Activated T-helper 17 cell treated with anti-CD3 and anti-CD28 coated beads, Interleukin-2, amount 50 U/mL, for 72 hours (primary cell): ENCODE results near the gene ACSF3. TPM values are rescaled to one million over a fixed set of nuclear protein-coding genes. Genes with fewer than 3 reads are reported as not detected.
"Not testable (repeated sequence)": the region's sequence is repeated elsewhere in the genome, so short reads cannot be mapped to it uniquely, and the experiment has no call there.

Source experiments
- ATAC-seq: fragments of 150-1000 bp; cut with Tn5 transposase; replicated peaks from 2 replicates; pipeline ENCODE4 v1.10.0; 2021; ENCODE audit warnings: mild to moderate bottlenecking, moderate library complexity
- H3K27ac Mint-ChIP-seq: one replicate; pipeline ENCODE4 v1.8.0; 2022; ENCODE audit warnings: mixed read lengths
- H3K27me3 Mint-ChIP-seq: one replicate; pipeline ENCODE4 v1.8.0; 2022; ENCODE audit warnings: mixed read lengths
- H3K36me3 Mint-ChIP-seq: one replicate; pipeline ENCODE4 v1.8.0; 2022; ENCODE audit warnings: low read depth, mild to moderate bottlenecking, mixed read lengths
- H3K4me1 Mint-ChIP-seq: one replicate; pipeline ENCODE4 v1.8.0; 2022; ENCODE audit warnings: mixed read lengths
- H3K4me3 Mint-ChIP-seq: one replicate; pipeline ENCODE4 v1.8.0; 2022; ENCODE audit warnings: mild to moderate bottlenecking, mixed read lengths
- H3K9me3 Mint-ChIP-seq: one replicate; pipeline ENCODE4 v1.8.0; 2022; ENCODE audit warnings: mixed read lengths
- total RNA-seq, 2 donors: library from RNA; stranded (reverse); gene quantifications; one replicate each; pipeline ENCODE4 v1.2.3, GENCODE V29; 2022

The ACSF3 gene
- total RNA-seq, 2 donors from 2014 or later, result 35.4 to 47.9 TPM

- H3K36me3 Mint-ChIP-seq, result no peaks in the 10 kb centered on the region
- no peak overlapping the region for H3K4me3 Mint-ChIP-seq
- no peaks in the 10 kb centered on the region for H3K9me3 Mint-ChIP-seq
- H3K27me3 Mint-ChIP-seq, result no peaks in the 10 kb centered on the region
- H3K27ac Mint-ChIP-seq, result no peak overlapping the region
- ATAC-seq, result no peak
- H3K4me1 Mint-ChIP-seq, result no peaks in the 10 kb centered on the region
Observed at GRCh38 chr16:89062389-89063345, 31.0 kb upstream of the ACSF3 start.

GRCh38 chr16:89063768-89064320, 29.8 kb upstream of the ACSF3 start:
- H3K9me3 Mint-ChIP-seq, result no peaks in the 10 kb centered on the region
- H3K4me3 Mint-ChIP-seq, result no peak overlapping the region
- no peak for ATAC-seq
- H3K27ac Mint-ChIP-seq, result no peak overlapping the region
- no peaks in the 10 kb centered on the region for H3K36me3 Mint-ChIP-seq
- H3K27me3 Mint-ChIP-seq, result no peaks in the 10 kb centered on the region
- no peaks in the 10 kb centered on the region for H3K4me1 Mint-ChIP-seq

- no peak for ATAC-seq
- Mint-ChIP-seq H3K27ac (no peak overlapping the region), H3K36me3 (no peaks in the 10 kb centered on the region), H3K4me3 (no peak overlapping the region), H3K9me3 (no peaks in the 10 kb centered on the region), H3K4me1 (no peaks in the 10 kb centered on the region), H3K27me3 (no peaks in the 10 kb centered on the region)
Observed at GRCh38 chr16:89064606-89065457, 28.8 kb upstream of the ACSF3 start.

GRCh38 chr16:89065458-89065822, 28.2 kb upstream of the ACSF3 start:
- ATAC-seq, result no peak
- Mint-ChIP-seq H3K4me1 (no peaks in the 10 kb centered on the region), H3K36me3 (no peaks in the 10 kb centered on the region)

GRCh38 chr16:89066721-89067120, 26.9 kb upstream of the ACSF3 start:
- no peaks in the 10 kb centered on the region for H3K9me3 Mint-ChIP-seq
- no peak overlapping the region for H3K4me3 Mint-ChIP-seq
- no peak for ATAC-seq
- no peaks in the 10 kb centered on the region for H3K27me3 Mint-ChIP-seq
- H3K4me1 Mint-ChIP-seq, result no peaks in the 10 kb centered on the region
- H3K36me3 Mint-ChIP-seq, result no peaks in the 10 kb centered on the region
- H3K27ac Mint-ChIP-seq, result no peak overlapping the region

More at GRCh38 chr16:89065458-89065822, 28.2 kb upstream of the ACSF3 start:
- no peak overlapping the region for H3K27ac Mint-ChIP-seq
- no peaks in the 10 kb centered on the region for H3K27me3 Mint-ChIP-seq
- no peaks in the 10 kb centered on the region for H3K9me3 Mint-ChIP-seq
- H3K4me3 Mint-ChIP-seq, result no peak overlapping the region

GRCh38 chr16:89067677-89068443, 25.8 kb upstream of the ACSF3 start:
- ATAC-seq, result no peak
- Mint-ChIP-seq H3K9me3 (no peaks in the 10 kb centered on the region), H3K27me3 (no peaks in the 10 kb centered on the region), H3K4me3 (no peak overlapping the region), H3K4me1 (no peaks in the 10 kb centered on the region), H3K36me3 (no peaks in the 10 kb centered on the region), H3K27ac (no peak overlapping the region)

- ATAC-seq, H3K27ac Mint-ChIP-seq, H3K9me3 Mint-ChIP-seq, H3K4me1 Mint-ChIP-seq, H3K27me3 Mint-ChIP-seq, H3K4me3 Mint-ChIP-seq, H3K36me3 Mint-ChIP-seq: not testable (repeated sequence)
Observed at GRCh38 chr16:89068814-89069616, 24.6 kb upstream of the ACSF3 start.

GRCh38 chr16:89069920-89070319, 23.7 kb upstream of the ACSF3 start:
- Mint-ChIP-seq H3K27me3 (no peaks in the 10 kb centered on the region), H3K36me3 (no peaks in the 10 kb centered on the region), H3K4me1 (no peaks in the 10 kb centered on the region), H3K4me3 (no peak overlapping the region), H3K27ac (no peak overlapping the region), H3K9me3 (no peaks in the 10 kb centered on the region)
- no peak for ATAC-seq

GRCh38 chr16:89070590-89070989, 23.1 kb upstream of the ACSF3 start:
- ATAC-seq, result no peak
- Mint-ChIP-seq H3K4me1 (no peaks in the 10 kb centered on the region), H3K4me3 (no peak overlapping the region), H3K9me3 (no peaks in the 10 kb centered on the region), H3K27ac (no peak overlapping the region), H3K36me3 (no peaks in the 10 kb centered on the region), H3K27me3 (no peaks in the 10 kb centered on the region)

GRCh38 chr16:89071686-89072547, 21.7 kb upstream of the ACSF3 start:
- H3K9me3 Mint-ChIP-seq, result no peaks in the 10 kb centered on the region
- no peaks in the 10 kb centered on the region for H3K36me3 Mint-ChIP-seq
- ATAC-seq, result no peak
- H3K4me1 Mint-ChIP-seq, result no peaks in the 10 kb centered on the region
- H3K27me3 Mint-ChIP-seq, result no peaks in the 10 kb centered on the region
- H3K4me3 Mint-ChIP-seq, result no peak overlapping the region
- no peak overlapping the region for H3K27ac Mint-ChIP-seq

GRCh38 chr16:89072548-89073130, 21.0 kb upstream of the ACSF3 start:
- no peaks in the 10 kb centered on the region for H3K36me3 Mint-ChIP-seq
- H3K4me3 Mint-ChIP-seq, result no peak overlapping the region
- H3K9me3 Mint-ChIP-seq, result no peaks in the 10 kb centered on the region
- no peak for ATAC-seq
- no peak overlapping the region for H3K27ac Mint-ChIP-seq
- no peaks in the 10 kb centered on the region for H3K4me1 Mint-ChIP-seq
- no peaks in the 10 kb centered on the region for H3K27me3 Mint-ChIP-seq

- no peaks in the 10 kb centered on the region for H3K9me3 Mint-ChIP-seq
- H3K4me3 Mint-ChIP-seq, result no peak overlapping the region
- H3K27me3 Mint-ChIP-seq, result no peaks in the 10 kb centered on the region
- no peaks in the 10 kb centered on the region for H3K4me1 Mint-ChIP-seq
- no peaks in the 10 kb centered on the region for H3K36me3 Mint-ChIP-seq
- no peak for ATAC-seq
- H3K27ac Mint-ChIP-seq, result no peak overlapping the region
Observed at GRCh38 chr16:89073346-89074071, 20.1 kb upstream of the ACSF3 start.
